HG03095 (cell line): ENCODE measurements around the gene KIAA1549.
"Not testable (repeated sequence)": the region's sequence is repeated elsewhere in the genome, so short reads cannot be mapped to it uniquely, and the experiment has no call there.

Experiments used
- ATAC-seq: cut with Tn5 transposase; IDR thresholded peaks from one replicate; pipeline ENCODE4 v1.9.1; 2021; ENCODE audit warnings: moderate library complexity; ENCODE audit not compliant: unreplicated experiment

The KIAA1549 gene

GRCh38 chr7:138945154-138945553, 36.0 kb downstream of the KIAA1549 start:
- no peak for ATAC-seq

- ATAC-seq: no peak
Measured at GRCh38 chr7:138944592-138944991, 36.6 kb downstream of the KIAA1549 start.

- ATAC-seq: no peak
Measured at GRCh38 chr7:138943061-138943460, 38.1 kb downstream of the KIAA1549 start.

- ATAC-seq: no peak
Measured at GRCh38 chr7:138941545-138941944, 39.6 kb downstream of the KIAA1549 start.

GRCh38 chr7:138940602-138941001, 40.6 kb downstream of the KIAA1549 start:
- ATAC-seq: not testable (repeated sequence)

- no peak for ATAC-seq
Measured at GRCh38 chr7:138937484-138937883, 43.7 kb downstream of the KIAA1549 start.

- no peak for ATAC-seq
Measured at GRCh38 chr7:138935465-138936011, 45.7 kb downstream of the KIAA1549 start.

GRCh38 chr7:138934861-138935260, 46.3 kb downstream of the KIAA1549 start:
- no peak for ATAC-seq

GRCh38 chr7:138934367-138934766, 46.8 kb downstream of the KIAA1549 start:
- ATAC-seq: no peak

- no peak for ATAC-seq
Measured at GRCh38 chr7:138932870-138933269, 48.3 kb downstream of the KIAA1549 start.

- ATAC-seq: no peak
Measured at GRCh38 chr7:138932427-138932826, 48.8 kb downstream of the KIAA1549 start.

GRCh38 chr7:138929969-138930368, 51.2 kb downstream of the KIAA1549 start:
- no peak for ATAC-seq

- ATAC-seq: peak; percentile 16
Measured at GRCh38 chr7:138926241-138926612, 55.0 kb downstream of the KIAA1549 start.

GRCh38 chr7:138924501-138925225, 56.5 kb downstream of the KIAA1549 start:
- no peak for ATAC-seq

- no peak for ATAC-seq
Measured at GRCh38 chr7:138921277-138921676, 59.9 kb downstream of the KIAA1549 start.

GRCh38 chr7:138919911-138920310, 61.3 kb downstream of the KIAA1549 start:
- no peak for ATAC-seq

GRCh38 chr7:138919216-138919615, 62.0 kb downstream of the KIAA1549 start:
- no peak for ATAC-seq

- ATAC-seq: no peak
Measured at GRCh38 chr7:138918756-138919155, 62.4 kb downstream of the KIAA1549 start.

- no peak for ATAC-seq
Measured at GRCh38 chr7:138918176-138918575, 63.0 kb downstream of the KIAA1549 start.

- ATAC-seq: no peak
Measured at GRCh38 chr7:138917771-138918170, 63.4 kb downstream of the KIAA1549 start.

GRCh38 chr7:138916731-138917130, 64.5 kb downstream of the KIAA1549 start:
- no peak for ATAC-seq

GRCh38 chr7:138916275-138916674, 64.9 kb downstream of the KIAA1549 start:
- ATAC-seq: no peak

GRCh38 chr7:138913783-138914182, 67.4 kb downstream of the KIAA1549 start:
- no peak for ATAC-seq
